Prostate gland (tissue), 2 donors: ENCODE results near the gene CELF1. TPM values are rescaled to one million over a fixed set of nuclear protein-coding genes. Genes with fewer than 3 reads are reported as not detected.

ENCODE experiments used
- DNase-seq: peaks from one replicate; pipeline ENCODE4 v3.0.0-alpha.2; 2019; ENCODE audit warnings: low spot score
- H3K27ac ChIP-seq, 2 donors: fragments of 200-600 bp; sonication (generic); 2 replicates each; pipeline ENCODE4 v1.5.1; 2017 to 2019
- H3K27me3 ChIP-seq: fragments of 200-600 bp; sonication (generic); replicated peaks from 2 replicates; pipeline ENCODE4 v1.5.1; 2019; ENCODE audit not compliant: insufficient read depth
- H3K36me3 ChIP-seq, 2 donors: fragments of 200-600 bp; sonication (generic); 1 replicate in 1 of 2; 2 replicates in 1 of 2; pipeline versions ENCODE4 v1.5.1 to v1.8.1; 2017 to 2019
- H3K4me1 ChIP-seq: fragments of 200-600 bp; sonication (generic); replicated peaks from 2 replicates; pipeline ENCODE4 v1.5.1; 2019
- H3K4me3 ChIP-seq, 2 donors: fragments of 200-600 bp; sonication (generic); 2 replicates each; pipeline ENCODE4 v1.5.1; 2017 to 2019
- H3K9me3 ChIP-seq: fragments of 200-600 bp; sonication (generic); 2 replicates; pipeline ENCODE4 v1.5.1; 2017
- POLR2A ChIP-seq: fragments of 450-650 bp; IDR thresholded peaks from one replicate; pipeline ENCODE4 v1.6.1; 2016; ENCODE audit warnings: antibody characterized with exemption, mild to moderate bottlenecking
- POLR2AphosphoS5 ChIP-seq: sonication (generic); formaldehyde crosslinking; IDR thresholded peaks from one replicate; pipeline ENCODE4 v1.6.1; 2017; ENCODE audit warnings: antibody characterized with exemption
- WGBS: methylation state at CpG from one replicate; pipeline ENCODE4 v1.1.5; 2018; 5-methylcytosine and 5-hydroxymethylcytosine counted together
- intact Hi-C: fragments of 100-400 bp; cut with DNase I; formaldehyde crosslinking; loops from one replicate; pipeline ENCODE4 v1.14.2; 2022
- total RNA-seq, 2 donors: library from RNA; depleted of rRNA; stranded (reverse); fragments of >200 nt; gene quantifications; one replicate each; pipeline ENCODE4 v1.1.0, GENCODE V29; 2016
- TF ChIP-seq, protein P1 (sequence below), 4 experiments: fragments of 200-600 bp in 2 of 4; fragments of 450-650 bp in 2 of 4; sonication (generic) in 2 of 4; IDR thresholded peaks; 1 replicate in 3 of 4; 2 replicates in 1 of 4; pipeline ENCODE4 v1.5.1; 2016 to 2019; ENCODE audit warnings: antibody characterized with exemption in 4 of 4, mild to moderate bottlenecking in 2 of 4, moderate library complexity in 2 of 4

Gene CELF1
- total RNA-seq, 2 donors from 2014 or later, result 68.9 to 134 TPM

DNA sequence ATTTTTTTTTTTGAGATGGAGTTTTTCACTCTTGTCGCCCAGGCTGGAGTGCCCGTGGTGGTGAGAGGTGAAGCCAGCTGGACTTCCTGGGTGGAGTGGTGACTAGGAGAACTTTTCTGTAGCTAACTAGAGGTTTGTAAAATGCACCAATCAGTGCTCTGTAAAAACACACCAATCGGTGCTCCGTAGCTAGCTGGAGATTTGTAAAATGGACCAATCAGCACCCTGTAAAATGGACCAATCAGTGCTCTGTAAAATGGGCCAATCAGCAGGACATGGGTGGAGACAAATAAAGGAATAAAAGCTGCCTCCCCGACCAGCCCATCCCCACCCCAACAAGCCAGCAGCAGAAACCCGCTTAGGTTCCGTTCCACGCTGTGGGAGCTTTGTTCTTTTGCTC, 99.6 kb downstream of the CELF1 start:
- Histone ChIP-seq H3K27me3 (no peaks in the 10 kb centered on the region), H3K36me3 (no peaks in the 10 kb centered on the region), H3K4me1 (no peaks in the 10 kb centered on the region), H3K4me3 (no peak overlapping the region), H3K27ac (no peak overlapping the region), H3K9me3 (no peaks in the 10 kb centered on the region)
- TF ChIP-seq, protein P1, sequence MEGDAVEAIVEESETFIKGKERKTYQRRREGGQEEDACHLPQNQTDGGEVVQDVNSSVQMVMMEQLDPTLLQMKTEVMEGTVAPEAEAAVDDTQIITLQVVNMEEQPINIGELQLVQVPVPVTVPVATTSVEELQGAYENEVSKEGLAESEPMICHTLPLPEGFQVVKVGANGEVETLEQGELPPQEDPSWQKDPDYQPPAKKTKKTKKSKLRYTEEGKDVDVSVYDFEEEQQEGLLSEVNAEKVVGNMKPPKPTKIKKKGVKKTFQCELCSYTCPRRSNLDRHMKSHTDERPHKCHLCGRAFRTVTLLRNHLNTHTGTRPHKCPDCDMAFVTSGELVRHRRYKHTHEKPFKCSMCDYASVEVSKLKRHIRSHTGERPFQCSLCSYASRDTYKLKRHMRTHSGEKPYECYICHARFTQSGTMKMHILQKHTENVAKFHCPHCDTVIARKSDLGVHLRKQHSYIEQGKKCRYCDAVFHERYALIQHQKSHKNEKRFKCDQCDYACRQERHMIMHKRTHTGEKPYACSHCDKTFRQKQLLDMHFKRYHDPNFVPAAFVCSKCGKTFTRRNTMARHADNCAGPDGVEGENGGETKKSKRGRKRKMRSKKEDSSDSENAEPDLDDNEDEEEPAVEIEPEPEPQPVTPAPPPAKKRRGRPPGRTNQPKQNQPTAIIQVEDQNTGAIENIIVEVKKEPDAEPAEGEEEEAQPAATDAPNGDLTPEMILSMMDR (IDR thresholded peaks at IDR 0.05), result no peak
- TF ChIP-seq POLR2AphosphoS5 (no peak), POLR2A (no peak)
- DNase-seq, result no peak
- WGBS, result 89% methylated on average over 8 of the region's 8 CpGs
- intact Hi-C loops, result loop anchor here (5.0 kb wide), 1 partner anchor 81 kb away; no protein-coding TSS in a partner anchor

DNA sequence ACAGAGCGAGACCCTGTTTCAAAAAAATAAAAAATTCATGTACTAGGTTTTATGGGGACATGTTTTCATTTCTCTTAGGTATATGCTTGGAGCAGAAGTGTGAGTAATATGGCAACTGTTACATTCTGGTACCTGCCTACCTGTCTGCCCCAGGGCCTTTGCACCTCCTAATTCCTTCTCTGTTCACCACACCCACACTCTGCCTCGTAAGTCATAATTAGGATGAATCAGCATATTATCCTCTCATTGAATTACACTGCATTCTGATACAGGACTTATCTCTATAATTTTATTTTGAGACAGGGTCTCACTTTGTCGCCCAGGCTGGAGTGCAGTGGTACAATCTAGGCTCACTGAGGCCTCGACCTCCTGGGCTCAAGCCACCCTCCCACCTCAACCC, 100.9 kb downstream of the CELF1 start:
- TF ChIP-seq POLR2A (no peak), POLR2AphosphoS5 (no peak)
- TF ChIP-seq, protein P1 (IDR thresholded peaks at IDR 0.05), result no peak
- no peak overlapping the region for H3K27ac ChIP-seq
- DNase-seq, result no peak
- no peak overlapping the region for H3K4me3 ChIP-seq
- WGBS, result 93% methylated on average over 4 of the region's 4 CpGs
- intact Hi-C loops, result loop anchor here (5.0 kb wide), 1 partner anchor 80 kb away; no protein-coding TSS in a partner anchor
- no peaks in the 10 kb centered on the region for H3K36me3 ChIP-seq
- H3K9me3 ChIP-seq, result no peaks in the 10 kb centered on the region
- H3K27me3 ChIP-seq, result no peaks in the 10 kb centered on the region
- no peaks in the 10 kb centered on the region for H3K4me1 ChIP-seq

DNA sequence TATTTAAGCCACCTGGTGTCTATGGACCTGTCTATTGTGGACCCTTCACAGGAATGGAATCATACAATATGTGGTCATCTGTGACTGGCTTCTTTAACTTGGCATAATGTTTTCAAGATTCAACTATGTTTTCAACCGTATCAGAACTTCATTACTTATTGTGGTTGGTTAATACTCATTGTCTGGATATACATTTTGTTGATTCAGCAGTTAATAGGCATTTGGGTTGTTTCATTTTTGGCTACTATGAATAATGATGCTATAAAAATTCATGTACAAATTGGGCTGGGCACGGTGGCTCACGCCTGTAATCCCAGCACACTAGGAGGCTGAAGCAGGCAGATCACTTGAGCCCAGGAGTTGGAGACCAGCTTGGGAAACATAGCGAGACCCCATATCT, 101.5 kb downstream of the CELF1 start:
- intact Hi-C loops, result loop anchor here (5.0 kb wide), 1 partner anchor 79 kb away; no protein-coding TSS in a partner anchor
- Histone ChIP-seq H3K9me3 (no peaks in the 10 kb centered on the region), H3K4me1 (no peaks in the 10 kb centered on the region), H3K4me3 (no peak overlapping the region), H3K27ac (no peak overlapping the region), H3K36me3 (no peaks in the 10 kb centered on the region), H3K27me3 (no peaks in the 10 kb centered on the region)
- WGBS, result 69% methylated on average over 4 of the region's 4 CpGs
- DNase-seq, result no peak
- TF ChIP-seq, protein P1 (IDR thresholded peaks at IDR 0.05), result no peak
- TF ChIP-seq POLR2AphosphoS5, result no peak
- TF ChIP-seq POLR2A, result no peak

DNA sequence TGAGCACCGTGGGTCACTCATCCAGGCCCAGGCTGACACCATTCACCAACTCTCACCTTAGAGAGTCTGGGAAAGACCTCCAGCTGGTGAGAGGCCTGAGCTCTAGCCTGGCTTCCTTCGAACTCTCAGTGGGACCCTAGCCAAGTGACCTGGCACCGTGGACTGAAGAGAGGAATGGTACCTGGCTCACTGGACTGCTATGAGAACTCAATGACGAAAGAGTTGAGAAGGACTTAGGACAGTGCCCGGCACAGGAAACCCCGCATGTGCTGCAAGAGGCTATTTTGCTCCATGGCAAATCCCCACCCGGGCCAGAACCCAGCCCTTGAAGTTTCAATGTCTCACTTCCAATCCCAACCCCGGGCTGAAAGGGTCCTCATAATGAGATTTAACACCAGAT, 103.4 kb downstream of the CELF1 start:
- TF ChIP-seq POLR2AphosphoS5 (no peak), POLR2A (no peak)
- TF ChIP-seq, protein P1 (IDR thresholded peaks at IDR 0.05), result no peak

DNA sequence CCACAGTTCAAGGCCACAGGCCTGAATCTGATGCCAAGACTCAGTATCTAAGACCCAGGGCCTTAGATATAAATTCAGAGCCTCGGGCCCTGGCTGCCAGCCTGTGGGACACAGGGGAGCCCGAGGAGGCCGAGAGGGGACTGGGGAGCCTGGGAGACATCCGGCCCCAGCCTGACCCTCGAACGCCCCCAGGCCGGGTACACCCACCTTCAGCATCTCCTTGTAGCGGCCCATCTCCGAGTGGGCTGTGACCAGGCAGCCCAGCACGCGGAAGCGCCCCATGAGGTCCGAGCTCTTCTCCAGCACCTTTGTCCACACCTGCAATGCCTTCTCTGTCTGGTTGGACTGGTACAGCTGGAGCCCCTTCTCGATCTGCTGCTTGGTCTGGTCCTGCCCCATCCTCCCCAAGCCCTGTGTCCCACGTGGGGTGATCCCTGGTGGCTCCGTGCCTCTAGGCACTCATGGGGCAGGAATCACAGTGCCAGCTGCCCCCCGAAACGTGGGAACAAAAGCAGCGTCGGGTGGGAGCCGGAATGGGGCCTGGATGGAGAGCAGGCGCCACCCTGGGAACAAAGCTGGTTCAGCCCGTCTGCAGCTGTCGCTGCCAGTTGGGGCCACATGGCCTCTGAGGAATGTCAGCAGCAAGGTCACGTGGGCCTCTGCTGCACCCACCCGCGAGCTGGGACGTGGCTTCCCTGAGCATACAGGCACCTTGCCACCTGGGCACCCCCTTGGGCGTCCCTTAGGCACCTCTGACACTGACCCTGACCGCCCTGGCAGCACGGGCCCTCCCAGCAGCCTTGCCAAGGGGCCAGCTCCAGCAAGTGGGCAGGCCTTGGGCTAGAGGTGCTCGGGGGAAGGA, 104.1 kb downstream of the CELF1 start, which contains the start of gene RAPSN:
RAPSN (minus strand) TSS at position 571 of the 862 bp plus-strand sequence; CDS start at position 399, 172 bp downstream.
- no peak for DNase-seq

More for the DNA sequence above, 103.4 kb downstream of the CELF1 start:
- no peaks in the 10 kb centered on the region for H3K4me1 ChIP-seq
- intact Hi-C loops, result no loop called here
- H3K4me3 ChIP-seq, result no peak overlapping the region
- 77% methylated on average over 8 of the region's 8 CpGs for WGBS
- H3K9me3 ChIP-seq, result no peaks in the 10 kb centered on the region
- H3K27ac ChIP-seq, result no peak overlapping the region
- no peak for DNase-seq
- H3K36me3 ChIP-seq, result no peaks in the 10 kb centered on the region
- no peaks in the 10 kb centered on the region for H3K27me3 ChIP-seq

More for the DNA sequence above, 104.1 kb downstream of the CELF1 start, which contains the start of gene RAPSN:
- 87% methylated on average over 26 of the region's 32 CpGs for WGBS
- Histone ChIP-seq H3K4me3 (no peak within 1 kb of the TSS), H3K36me3 (no peaks in the 10 kb centered on the region), H3K27ac (no peak within 1 kb of the TSS), H3K9me3 (no peaks in the 10 kb centered on the region), H3K4me1 (no peaks in the 10 kb centered on the region), H3K27me3 (no peaks in the 10 kb centered on the region)
- intact Hi-C loops, result no loop called here
- TF ChIP-seq, protein P1 (IDR thresholded peaks at IDR 0.05), result no peak
